ENCODE measurements around the gene MLLT3. TPM values are rescaled to one million over a fixed set of nuclear protein-coding genes. Genes with fewer than 3 reads are reported as not detected.

The MLLT3 gene
- total RNA-seq, 2 experiments from 2014 or later: 112 TPM

DNA sequence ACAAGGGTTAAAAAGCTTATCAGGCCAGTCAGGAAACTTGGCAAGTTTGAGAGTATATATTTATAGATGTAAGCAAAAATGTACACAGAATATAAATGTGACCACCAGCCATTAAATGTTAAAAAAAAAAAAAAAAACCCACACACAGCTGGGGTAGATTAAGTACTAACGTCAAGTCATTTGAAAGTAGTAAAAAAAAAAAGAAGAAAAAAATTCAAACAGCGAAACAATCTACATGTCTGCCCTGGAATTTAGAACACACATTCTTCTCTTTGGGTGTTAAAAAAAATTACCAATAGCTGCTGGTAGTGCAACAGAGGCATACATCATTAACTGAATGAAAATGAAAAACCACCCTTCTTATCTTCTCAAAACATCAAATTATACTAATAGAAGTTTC lies 269.7 kb downstream of the MLLT3 start:
- POLR2A ChIA-PET: interaction anchor here (0.7 kb wide), 1 partner anchor 44 kb away, joined by 4 read pairs; no protein-coding TSS in a partner anchor

DNA sequence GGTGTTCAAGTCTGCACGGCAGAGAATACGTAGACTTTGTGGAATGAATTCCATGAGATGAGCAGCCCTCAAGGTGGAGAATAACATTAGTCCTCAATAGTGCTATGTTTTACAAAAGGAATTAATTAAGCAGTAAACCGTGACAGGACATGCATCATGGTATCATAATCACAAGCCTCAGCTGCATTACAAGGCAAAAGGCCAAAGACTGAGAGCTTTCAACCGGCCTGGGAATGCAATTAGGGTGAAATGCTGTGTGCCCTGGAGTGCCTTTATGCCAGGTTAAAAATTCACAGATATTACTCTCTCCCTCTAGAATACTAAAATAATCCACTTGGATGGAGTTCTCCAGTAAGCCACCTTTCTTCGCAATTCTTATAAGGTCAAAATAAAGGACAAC lies 270.6 kb downstream of the MLLT3 start:
- Mint-ChIP-seq H3K4me3 (no peak overlapping the region), H3K36me3 (peaks cover 77% of the 10 kb centered on the region), H3K9me3 (peaks cover 4% of the 10 kb centered on the region), H3K4me1 (peaks cover 47% of the 10 kb centered on the region), H3K27ac (no peak overlapping the region), H3K27me3 (no peaks in the 10 kb centered on the region)
- POLR2A ChIA-PET: no interaction called here
- no peak for ATAC-seq (ENCODE audit: low read depth)
- no peak for DNase-seq

More for the DNA sequence above, 269.7 kb downstream of the MLLT3 start:
- Mint-ChIP-seq H3K27ac (no peak overlapping the region), H3K9me3 (peaks cover 4% of the 10 kb centered on the region), H3K4me3 (no peak overlapping the region), H3K36me3 (peaks cover 74% of the 10 kb centered on the region), H3K4me1 (peaks cover 56% of the 10 kb centered on the region), H3K27me3 (no peaks in the 10 kb centered on the region)
- ATAC-seq (ENCODE audit: low read depth): no peak
- DNase-seq: no peak

DNA sequence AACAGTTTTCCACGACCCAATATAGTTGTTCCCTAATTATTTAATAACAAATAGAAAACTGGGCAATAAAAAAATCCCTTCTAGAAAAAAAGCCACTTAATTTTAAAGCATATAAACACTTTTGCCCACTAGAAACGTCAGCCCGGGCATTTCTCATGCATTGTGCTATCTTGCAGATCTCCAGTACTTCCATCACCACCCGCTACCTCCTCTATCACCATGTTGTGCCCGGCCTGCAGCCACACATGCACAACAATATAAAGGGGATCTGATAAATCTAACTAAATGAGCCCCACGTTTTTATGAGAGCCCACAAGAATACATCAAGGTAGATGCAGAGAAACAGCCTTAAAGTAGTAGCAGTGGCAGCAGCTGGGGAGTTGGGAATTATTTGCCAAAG lies 272.7 kb downstream of the MLLT3 start:
- peaks cover 36% of the 10 kb centered on the region for H3K4me1 Mint-ChIP-seq
- POLR2A ChIA-PET: no interaction called here
- H3K9me3 Mint-ChIP-seq: peaks cover 10% of the 10 kb centered on the region
- ATAC-seq (ENCODE audit: low read depth) (no peak), DNase-seq (no peak)
- H3K36me3 Mint-ChIP-seq: peaks cover 86% of the 10 kb centered on the region
- no peak overlapping the region for H3K4me3 Mint-ChIP-seq
- H3K27me3 Mint-ChIP-seq: no peaks in the 10 kb centered on the region
- peak overlapping the region; percentile 52 for H3K27ac Mint-ChIP-seq

DNA sequence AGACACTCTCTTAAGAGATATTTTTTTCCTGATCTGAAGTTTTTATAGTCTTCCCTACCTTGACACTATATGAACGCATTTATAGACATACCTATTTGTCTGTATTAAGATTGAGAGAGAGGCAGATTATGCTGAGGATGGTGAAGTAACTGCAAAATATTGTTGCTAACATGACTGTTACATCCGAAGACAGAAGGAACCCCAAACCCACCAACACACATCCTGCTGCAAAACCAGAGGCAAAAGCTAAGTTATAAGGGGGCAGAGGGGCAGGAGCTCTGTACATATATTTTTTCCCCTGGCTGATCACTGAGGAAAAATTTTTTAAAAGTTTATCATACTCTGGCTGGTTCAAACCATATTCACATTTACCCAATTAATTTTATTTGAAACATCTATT lies 279.0 kb downstream of the MLLT3 start:
- peaks cover 65% of the 10 kb centered on the region for H3K36me3 Mint-ChIP-seq
- ATAC-seq (ENCODE audit: low read depth) (peak; percentile 81), DNase-seq (no peak)
- peaks cover 33% of the 10 kb centered on the region for H3K4me1 Mint-ChIP-seq
- peak overlapping the region; percentile 50 for H3K4me3 Mint-ChIP-seq
- H3K27ac Mint-ChIP-seq: peak overlapping the region; percentile 59
- H3K27me3 Mint-ChIP-seq: no peaks in the 10 kb centered on the region
- POLR2A ChIA-PET: interaction anchor here (2.0 kb wide), 1 partner anchor 279 kb away, joined by 4 read pairs; the partner anchor contains the start of gene MLLT3
- H3K9me3 Mint-ChIP-seq: peaks cover 8% of the 10 kb centered on the region

DNA sequence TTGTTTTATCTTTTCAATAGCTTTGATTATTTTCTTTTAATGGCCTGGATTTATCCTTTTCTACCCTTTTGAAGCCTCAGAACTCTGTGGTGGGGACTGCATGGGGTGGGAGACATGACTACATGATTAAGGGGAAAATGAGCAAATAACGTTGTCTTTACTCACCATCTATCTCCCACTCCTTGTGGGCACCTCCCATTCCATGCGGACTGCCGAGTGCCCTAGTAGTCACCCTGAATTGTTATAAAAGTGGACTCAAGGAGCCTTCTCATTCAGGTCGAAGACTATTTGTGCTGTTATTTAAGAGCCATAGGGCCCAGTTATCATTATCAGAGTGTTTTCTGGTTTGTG lies 281.8 kb downstream of the MLLT3 start:
- no peaks in the 10 kb centered on the region for H3K27me3 Mint-ChIP-seq
- H3K36me3 Mint-ChIP-seq: peaks cover 57% of the 10 kb centered on the region
- H3K4me1 Mint-ChIP-seq: peaks cover 47% of the 10 kb centered on the region
- H3K9me3 Mint-ChIP-seq: peaks cover 7% of the 10 kb centered on the region
- H3K4me3 Mint-ChIP-seq: no peak overlapping the region
- POLR2A ChIA-PET: interaction anchor here (1.1 kb wide), 1 partner anchor 113 kb away, joined by 3 read pairs; no protein-coding TSS in a partner anchor
- H3K27ac Mint-ChIP-seq: no peak overlapping the region
- DNase-seq: no peak
- no peak for ATAC-seq (ENCODE audit: low read depth)

DNA sequence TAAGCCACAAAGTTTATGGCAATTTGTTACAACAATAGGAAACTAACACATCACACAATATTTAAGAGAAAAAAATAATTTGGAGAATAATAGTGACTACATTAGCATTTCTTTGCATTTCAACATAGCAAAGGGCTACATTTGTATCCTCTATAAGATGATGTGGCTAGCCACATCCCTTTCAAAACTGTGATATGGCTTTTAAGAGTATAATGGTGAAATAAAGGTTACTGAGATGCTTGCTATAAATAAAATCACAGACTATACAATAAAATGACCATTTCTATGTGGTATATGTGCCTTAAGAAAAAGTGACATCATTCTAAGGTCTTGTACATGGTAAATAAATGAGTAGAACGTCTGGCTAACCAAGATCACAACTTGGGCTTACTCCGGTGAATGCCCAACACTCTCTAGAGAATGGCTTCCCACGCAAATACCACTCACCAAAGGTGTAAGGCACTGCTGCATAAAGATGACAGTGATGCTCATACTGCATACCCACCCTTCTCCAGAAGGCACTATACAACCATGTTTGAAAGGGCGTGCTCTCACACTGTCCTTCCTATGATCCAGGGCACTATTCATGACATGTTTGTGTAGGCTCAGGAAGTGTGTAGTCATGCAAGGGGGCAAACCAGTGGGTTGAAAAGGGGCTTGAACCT lies 286.5 kb downstream of the MLLT3 start:
- POLR2A ChIA-PET: interaction anchor here (1.0 to 1.6 kb wide), 4 partner anchors 14 to 287 kb away, joined by 3 to 7 read pairs (median 4); partner anchors contain the start of gene MLLT3
- Mint-ChIP-seq H3K4me3 (peak overlapping the region; percentile 14), H3K36me3 (peaks cover 60% of the 10 kb centered on the region), H3K4me1 (peaks cover 63% of the 10 kb centered on the region), H3K27me3 (no peaks in the 10 kb centered on the region), H3K27ac (peak overlapping the region; percentile 81), H3K9me3 (peaks cover 14% of the 10 kb centered on the region)
- DNase-seq: no peak
- peak; percentile 69 for ATAC-seq (ENCODE audit: low read depth)

DNA sequence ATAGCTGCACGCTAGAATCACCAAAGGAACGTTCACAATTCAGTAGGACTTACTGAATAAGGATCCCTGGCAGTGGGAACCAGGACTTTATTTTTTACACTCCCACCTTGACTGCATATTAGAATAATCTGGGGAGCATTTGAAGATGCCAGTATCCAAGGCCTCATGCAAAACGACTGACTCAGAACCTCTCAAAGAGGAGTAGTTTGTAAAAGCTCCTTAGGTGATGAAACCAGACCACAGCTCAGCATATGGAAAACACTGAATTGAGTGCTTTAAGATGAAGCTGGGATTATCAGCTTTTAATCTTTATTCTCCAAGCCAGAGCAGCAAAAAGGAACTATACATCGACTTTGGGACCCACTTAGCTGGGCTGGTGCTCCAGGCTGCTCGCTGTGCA lies 288.3 kb downstream of the MLLT3 start:
- peaks cover 21% of the 10 kb centered on the region for H3K9me3 Mint-ChIP-seq
- H3K4me3 Mint-ChIP-seq: no peak overlapping the region
- no peak for DNase-seq
- H3K27me3 Mint-ChIP-seq: no peaks in the 10 kb centered on the region
- H3K4me1 Mint-ChIP-seq: peaks cover 58% of the 10 kb centered on the region
- ATAC-seq (ENCODE audit: low read depth): no peak
- H3K36me3 Mint-ChIP-seq: peaks cover 58% of the 10 kb centered on the region
- POLR2A ChIA-PET: interaction anchor here (0.7 to 2.5 kb wide), 5 partner anchors 12 to 289 kb away, joined by 3 to 10 read pairs (median 3); partner anchors contain the start of gene MLLT3
- H3K27ac Mint-ChIP-seq: no peak overlapping the region

DNA sequence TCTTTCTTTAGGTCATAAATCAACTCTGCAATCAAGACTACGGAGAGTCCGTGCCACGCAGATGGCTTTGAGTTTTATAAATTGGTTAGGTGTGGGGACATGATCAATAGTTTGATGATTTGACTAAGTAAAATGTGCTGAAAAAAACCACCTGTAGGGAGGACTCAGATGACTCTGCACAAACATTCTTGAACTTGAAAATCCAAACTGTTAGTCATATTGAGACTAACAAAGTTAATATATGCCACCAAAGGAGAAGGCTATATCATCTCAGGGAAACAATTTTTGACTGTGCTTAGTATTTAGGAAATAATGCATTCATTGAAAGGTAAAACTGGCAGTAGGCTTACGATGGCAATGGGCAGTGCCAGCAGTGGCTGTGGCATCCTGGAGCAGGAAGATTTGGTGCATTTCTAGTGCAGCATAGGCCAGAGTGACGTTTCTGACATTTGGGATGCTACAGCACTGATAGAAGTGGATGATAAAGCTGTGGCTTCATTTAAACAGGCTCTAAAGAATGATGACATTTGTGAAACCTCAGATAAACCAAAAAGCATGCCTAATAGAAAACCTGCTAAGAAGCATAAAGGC lies 291.1 kb downstream of the MLLT3 start:
- ATAC-seq (ENCODE audit: low read depth): no peak
- H3K4me3 Mint-ChIP-seq: no peak overlapping the region
- peak overlapping the region; percentile 34 for H3K27ac Mint-ChIP-seq

DNA sequence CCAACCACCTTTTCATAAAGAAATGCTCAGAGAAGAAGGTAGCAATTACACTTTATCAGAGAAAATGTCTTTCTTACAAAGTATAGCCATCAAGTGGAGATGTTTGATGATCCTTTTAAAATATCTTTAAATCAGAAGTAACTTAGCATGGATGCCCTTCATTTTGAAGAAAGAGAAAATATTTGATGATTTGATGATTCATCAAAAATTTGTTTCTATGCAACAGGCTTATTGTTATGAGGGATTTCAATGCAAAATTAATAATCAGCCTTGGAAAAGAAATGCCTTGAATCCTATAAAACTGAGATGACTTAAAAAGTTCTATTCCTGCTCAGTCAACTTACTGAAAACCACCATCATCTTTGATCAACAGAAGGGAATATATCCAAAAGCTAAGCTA lies 291.6 kb downstream of the MLLT3 start:
- H3K27ac Mint-ChIP-seq: peak overlapping the region; percentile 34
- POLR2A ChIA-PET: no interaction called here
- no peak for DNase-seq
- peaks cover 22% of the 10 kb centered on the region for H3K9me3 Mint-ChIP-seq
- no peak overlapping the region for H3K4me3 Mint-ChIP-seq
- peaks cover 60% of the 10 kb centered on the region for H3K36me3 Mint-ChIP-seq
- H3K27me3 Mint-ChIP-seq: no peaks in the 10 kb centered on the region
- ATAC-seq (ENCODE audit: low read depth): no peak
- peaks cover 41% of the 10 kb centered on the region for H3K4me1 Mint-ChIP-seq

More for the DNA sequence above, 291.1 kb downstream of the MLLT3 start:
- peaks cover 22% of the 10 kb centered on the region for H3K9me3 Mint-ChIP-seq
- DNase-seq: no peak
- no peaks in the 10 kb centered on the region for H3K27me3 Mint-ChIP-seq
- peaks cover 57% of the 10 kb centered on the region for H3K36me3 Mint-ChIP-seq
- POLR2A ChIA-PET: no interaction called here
- peaks cover 46% of the 10 kb centered on the region for H3K4me1 Mint-ChIP-seq

DNA sequence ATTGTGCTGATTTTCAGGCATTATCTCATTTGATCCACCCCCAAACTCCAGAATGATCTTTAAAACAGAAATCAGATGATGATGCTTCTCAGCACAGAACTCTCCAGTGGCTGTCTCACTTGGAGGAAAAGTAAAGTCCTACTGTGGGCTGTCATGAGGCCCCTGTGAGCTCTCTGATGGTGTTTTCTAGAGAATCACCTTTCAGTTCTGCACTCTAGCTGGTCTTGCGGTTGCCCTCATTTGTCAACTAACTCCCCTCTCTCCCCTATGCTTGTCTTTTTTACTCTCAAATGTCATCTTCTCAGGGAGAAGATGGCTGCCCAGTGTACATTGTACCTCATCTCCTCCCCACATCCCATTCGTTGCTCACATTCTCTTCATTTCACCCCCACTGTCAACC lies 295.8 kb downstream of the MLLT3 start:
- H3K27me3 Mint-ChIP-seq: no peaks in the 10 kb centered on the region
- DNase-seq: no peak
- no peak for ATAC-seq (ENCODE audit: low read depth)
- POLR2A ChIA-PET: no interaction called here
- H3K36me3 Mint-ChIP-seq: peaks cover 69% of the 10 kb centered on the region
- H3K4me3 Mint-ChIP-seq: no peak overlapping the region
- no peak overlapping the region for H3K27ac Mint-ChIP-seq
- peaks cover 21% of the 10 kb centered on the region for H3K9me3 Mint-ChIP-seq
- peaks cover 48% of the 10 kb centered on the region for H3K4me1 Mint-ChIP-seq

DNA sequence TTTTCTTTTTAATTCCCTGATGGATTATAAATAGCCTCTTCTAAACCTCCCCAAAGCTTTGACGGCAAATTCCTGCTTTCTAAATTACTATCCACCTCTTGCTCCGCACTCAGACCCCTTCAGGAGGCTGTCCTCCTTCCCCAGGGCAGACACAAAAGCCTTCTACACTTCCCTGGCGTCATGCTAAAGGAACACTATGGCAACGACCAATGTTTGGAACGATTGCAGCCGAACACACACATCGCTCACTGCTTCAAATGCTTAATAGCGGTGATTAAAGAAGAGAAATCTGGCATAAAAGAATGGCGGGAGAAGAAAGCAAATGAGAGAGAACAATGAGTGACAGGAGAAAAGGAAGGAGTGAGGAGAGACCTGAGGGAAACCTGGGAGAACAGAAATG lies 297.3 kb downstream of the MLLT3 start:
- H3K4me3 Mint-ChIP-seq: no peak overlapping the region
- peaks cover 61% of the 10 kb centered on the region for H3K36me3 Mint-ChIP-seq
- POLR2A ChIA-PET: no interaction called here
- H3K9me3 Mint-ChIP-seq: peaks cover 13% of the 10 kb centered on the region
- H3K4me1 Mint-ChIP-seq: peaks cover 52% of the 10 kb centered on the region
- H3K27me3 Mint-ChIP-seq: no peaks in the 10 kb centered on the region
- H3K27ac Mint-ChIP-seq: no peak overlapping the region
- ATAC-seq (ENCODE audit: low read depth) (no peak), DNase-seq (no peak)

DNA sequence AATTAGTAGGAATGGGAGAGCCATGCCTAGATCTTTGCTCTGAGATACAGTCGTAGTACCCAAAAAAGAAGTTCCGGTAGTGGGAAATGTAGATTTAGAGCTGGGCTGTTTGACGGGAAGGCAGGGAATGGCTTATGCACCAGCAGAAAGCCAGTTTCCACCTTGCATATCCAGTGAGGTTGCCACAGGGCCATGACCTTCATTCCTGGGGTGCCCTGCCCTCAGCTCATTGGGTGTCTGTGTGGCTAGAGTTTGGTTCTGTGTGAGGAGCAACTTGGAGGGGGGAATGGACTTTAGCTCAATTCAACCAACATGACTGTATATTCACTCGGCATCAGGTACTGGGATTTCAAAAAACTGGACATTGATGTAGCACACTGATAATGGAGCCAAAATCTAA lies 300.1 kb downstream of the MLLT3 start:
- Mint-ChIP-seq H3K4me3 (peak overlapping the region; percentile 73), H3K36me3 (peaks cover 55% of the 10 kb centered on the region)

DNA sequence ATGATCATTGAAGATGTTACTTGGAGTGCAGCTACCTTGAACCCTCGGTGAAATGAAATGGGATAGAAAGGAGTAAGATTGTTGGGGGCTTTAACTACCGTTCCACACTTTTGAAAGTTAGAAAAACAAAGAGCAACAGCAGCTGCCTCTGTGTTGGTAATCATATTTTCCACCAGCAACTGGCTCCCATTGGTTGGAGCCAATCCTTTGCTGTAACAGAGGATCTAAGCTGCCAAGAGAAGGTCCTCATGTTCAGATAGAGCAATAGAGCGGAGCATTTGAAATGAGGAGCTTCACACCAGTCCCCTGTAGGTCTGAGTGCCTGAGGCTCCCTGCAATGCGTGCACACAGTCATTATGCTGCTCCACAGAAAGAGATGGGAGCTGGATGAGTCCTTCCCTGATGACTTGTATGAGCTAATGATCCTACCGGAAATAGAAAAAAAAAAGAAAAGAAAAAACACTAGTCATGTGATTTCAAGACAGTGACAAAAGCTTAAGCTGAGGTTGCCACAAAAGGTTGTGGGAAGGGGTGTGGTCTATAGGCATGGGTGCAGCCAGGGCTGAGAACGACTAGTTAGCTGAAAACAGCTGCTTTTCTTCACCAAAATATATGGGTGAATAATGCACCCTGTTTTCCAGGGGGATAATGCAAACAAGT lies 300.7 kb downstream of the MLLT3 start:
- Mint-ChIP-seq H3K4me1 (peaks cover 71% of the 10 kb centered on the region), H3K27ac (peak overlapping the region; percentile 89), H3K9me3 (peaks cover 3% of the 10 kb centered on the region), H3K36me3 (peaks cover 51% of the 10 kb centered on the region), H3K27me3 (no peaks in the 10 kb centered on the region), H3K4me3 (peak overlapping the region; percentile 73)
- ATAC-seq (ENCODE audit: low read depth): peak; percentile 86
- peak; percentile 55 for DNase-seq
- POLR2A ChIA-PET: interaction anchor here (0.7 to 3.0 kb wide), 16 partner anchors 8 to 375 kb away, joined by 3 to 21 read pairs (median 3); partner anchors contain the start of gene MLLT3

More for the DNA sequence above, 300.1 kb downstream of the MLLT3 start:
- peaks cover 70% of the 10 kb centered on the region for H3K4me1 Mint-ChIP-seq
- H3K27me3 Mint-ChIP-seq: no peaks in the 10 kb centered on the region
- POLR2A ChIA-PET: interaction anchor here (0.8 to 3.0 kb wide), 14 partner anchors 11 to 375 kb away, joined by 3 to 21 read pairs (median 4); partner anchors contain the start of gene MLLT3
- peak overlapping the region; percentile 89 for H3K27ac Mint-ChIP-seq
- peaks cover 6% of the 10 kb centered on the region for H3K9me3 Mint-ChIP-seq
- DNase-seq (no peak), ATAC-seq (ENCODE audit: low read depth) (no peak)

Measured in activated naive CD8-positive, alpha-beta T cell treated with anti-CD3 and anti-CD28 coated beads, Interleukin-2, amount 10 ng/mL, durations not matched to agents 7 days and 5 days (primary cell).